Measurements from ENCODE around the gene VTI1A.

Gene VTI1A

DNA sequence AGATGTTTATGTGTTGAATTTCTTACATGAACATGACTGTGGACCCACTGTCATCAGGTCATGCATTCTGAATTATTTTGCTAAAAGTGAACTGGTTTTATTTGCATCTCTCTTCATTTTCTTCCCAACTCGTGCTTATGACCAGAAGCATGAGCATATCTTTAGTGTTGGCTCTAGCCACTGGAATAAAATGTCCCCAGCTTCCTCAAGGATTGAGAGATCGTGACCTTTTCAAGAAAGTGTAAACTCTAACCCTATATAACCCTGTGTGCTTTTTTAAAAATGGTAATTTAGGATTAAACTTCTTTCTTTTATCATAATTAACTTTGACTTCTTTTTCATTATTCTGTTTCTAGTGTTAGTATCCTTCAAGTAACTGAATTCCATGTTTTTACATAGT is 55.5 kb downstream of the VTI1A start:
- intact Hi-C loops (cut with DNase I) = no loop called here
- DNase-seq = no peak

DNA sequence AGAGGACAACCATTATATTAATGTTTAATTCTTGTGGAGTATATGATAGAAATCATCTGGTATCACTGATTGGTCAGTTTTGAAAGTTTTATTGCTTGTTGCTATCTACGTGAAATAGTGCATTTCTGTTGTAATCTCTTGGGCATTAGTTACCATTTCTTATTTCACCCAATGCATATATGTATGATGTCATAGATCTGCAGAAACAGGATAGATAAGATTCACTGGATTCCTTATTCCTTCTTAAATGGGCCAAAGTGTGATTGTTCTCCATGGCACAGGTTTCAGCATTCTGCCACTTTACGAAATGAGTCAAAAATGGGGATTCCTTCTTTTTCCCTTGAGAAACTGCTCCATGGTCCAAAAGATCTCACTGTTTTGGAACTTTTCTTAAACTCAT is 56.6 kb downstream of the VTI1A start:
- intact Hi-C loops (cut with DNase I) = no loop called here

DNA sequence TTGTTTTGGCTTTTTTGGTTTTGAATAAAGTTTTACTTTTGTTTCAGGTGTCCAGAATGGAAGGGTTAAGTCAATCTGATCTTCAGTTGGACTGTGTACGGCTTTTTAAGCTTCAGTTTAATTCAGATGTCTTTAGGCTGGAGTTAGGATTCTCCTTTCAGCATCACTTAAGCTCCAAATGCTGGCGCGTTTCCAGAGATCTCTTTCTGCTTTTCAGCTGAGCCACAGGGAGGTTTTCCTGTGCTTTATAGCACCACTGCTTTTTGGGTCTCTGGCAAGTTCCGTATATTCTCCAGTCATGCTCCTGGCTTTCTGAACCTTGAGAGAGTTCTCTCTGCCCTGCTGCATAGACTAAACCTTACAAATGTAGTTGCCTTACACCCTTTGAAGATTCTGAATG is 60.0 kb downstream of the VTI1A start:
- intact Hi-C loops (cut with DNase I) = no loop called here
- DNase-seq = no peak

More for the DNA sequence above, 56.6 kb downstream of the VTI1A start:
- no peak for DNase-seq

DNA sequence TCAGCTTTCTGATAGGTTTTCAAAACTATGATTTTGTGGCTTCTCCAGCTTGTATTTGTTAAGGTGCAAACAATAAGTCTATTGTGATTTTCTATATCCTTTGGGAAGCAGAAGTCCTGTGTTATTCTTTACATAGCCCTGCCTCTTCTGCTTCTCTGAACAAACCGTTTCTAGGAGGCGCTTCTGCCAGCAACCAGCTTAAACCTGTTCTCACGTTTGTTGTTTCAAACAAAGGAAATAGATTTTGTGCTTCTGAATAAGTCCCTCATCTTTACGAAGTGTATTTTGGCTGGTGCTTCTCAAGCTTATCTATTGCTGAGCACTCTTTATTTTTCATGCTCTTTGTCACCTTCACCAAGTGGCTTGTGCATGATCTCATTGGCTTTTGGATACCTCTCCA is 61.0 kb downstream of the VTI1A start:
- no peak for DNase-seq
- intact Hi-C loops (cut with DNase I) = no loop called here

DNA sequence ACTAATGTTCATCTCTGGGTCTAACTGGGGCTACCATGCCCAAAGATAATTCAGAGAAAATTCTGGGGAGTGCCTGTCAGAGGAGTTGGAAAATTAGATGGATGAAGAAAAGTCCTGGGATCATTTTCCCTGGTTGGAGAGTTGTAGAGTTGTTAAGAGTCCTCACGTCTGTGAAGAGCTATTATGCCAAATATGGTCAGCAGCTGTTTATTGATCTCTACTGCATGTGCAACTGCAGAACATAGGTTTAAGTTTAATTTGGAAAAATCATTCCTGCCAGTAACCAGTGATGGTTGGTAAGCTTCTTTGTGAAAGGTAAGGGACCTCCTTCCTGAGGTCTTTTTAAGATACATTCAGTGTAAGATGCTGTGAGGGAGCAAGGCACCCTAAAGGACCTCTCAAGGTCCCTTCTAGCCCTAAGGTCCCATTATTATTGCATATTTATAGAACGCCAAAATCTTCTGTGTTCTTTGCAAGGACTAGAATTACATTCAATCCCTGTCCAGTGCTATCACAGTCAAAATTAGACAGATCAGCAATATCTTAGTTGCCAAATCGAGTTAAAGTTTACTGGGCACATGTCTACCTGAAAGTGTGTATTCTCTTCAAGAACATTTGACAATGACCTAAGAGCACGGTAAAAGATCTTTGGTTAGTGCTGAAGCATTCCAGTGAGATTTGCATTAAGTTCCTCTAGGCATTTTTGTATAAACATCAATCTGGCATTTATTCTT is 62.7 kb downstream of the VTI1A start:
- DNase-seq = no peak
- intact Hi-C loops (cut with DNase I) = no loop called here

DNA sequence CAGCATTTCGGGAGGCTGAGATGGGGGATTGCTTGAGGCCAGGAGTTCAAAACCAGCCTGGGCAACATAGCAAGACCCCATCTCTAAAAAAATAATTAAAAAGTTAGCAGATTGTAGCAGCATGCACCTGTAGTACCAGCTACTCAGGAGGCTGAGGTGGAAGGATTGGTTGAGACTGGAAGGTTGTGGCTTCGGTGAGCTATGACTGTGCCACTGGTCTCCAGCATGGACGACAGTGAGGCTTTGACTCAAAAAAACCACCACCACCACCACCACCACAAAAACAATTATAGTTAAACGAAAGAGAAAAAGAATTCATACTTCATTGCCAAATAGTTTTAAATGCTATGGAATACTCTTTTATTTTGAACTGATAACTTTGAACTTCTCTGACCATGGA is 63.4 kb downstream of the VTI1A start:
- DNase-seq = no peak
- intact Hi-C loops (cut with DNase I) = no loop called here

DNA sequence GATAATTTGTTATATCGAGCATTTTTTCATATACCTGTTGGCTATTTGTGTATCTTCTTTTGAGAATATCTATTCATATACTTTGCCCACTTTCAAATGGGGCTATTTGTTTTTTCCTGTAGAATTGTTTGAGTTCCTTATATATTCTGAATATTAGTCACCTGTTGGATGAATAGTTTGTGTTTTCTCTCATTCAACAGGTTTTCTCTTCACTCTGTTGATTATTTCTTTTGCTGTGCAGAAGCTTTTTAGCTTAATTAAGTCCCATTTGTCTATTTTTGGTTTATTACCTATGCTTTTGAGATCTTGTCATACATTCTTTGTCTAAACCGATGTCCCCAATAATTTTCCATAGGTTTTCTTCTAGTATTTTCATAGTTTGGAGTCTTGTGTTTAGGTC is 65.3 kb downstream of the VTI1A start:
- DNase-seq = no peak
- intact Hi-C loops (cut with DNase I) = no loop called here

DNA sequence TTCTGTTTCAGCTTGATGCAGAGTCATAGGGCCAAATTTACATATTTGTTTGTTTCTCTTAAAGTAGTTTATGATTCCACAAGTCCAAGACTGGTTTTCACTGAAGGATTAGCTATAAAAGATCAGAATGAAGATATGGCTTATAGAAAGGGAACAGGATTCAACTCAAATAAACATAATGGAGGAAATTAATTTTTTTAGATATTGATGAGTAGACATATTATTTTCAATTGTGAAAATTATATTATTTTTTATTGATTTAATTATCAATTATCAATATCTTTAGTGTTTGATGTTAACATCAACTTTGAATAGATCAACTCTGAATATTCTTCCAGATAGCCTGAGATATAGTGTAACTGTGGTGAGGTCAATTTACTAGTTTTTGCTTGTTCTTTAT is 68.1 kb downstream of the VTI1A start:
- DNase-seq = no peak
- intact Hi-C loops (cut with DNase I) = no loop called here

DNA sequence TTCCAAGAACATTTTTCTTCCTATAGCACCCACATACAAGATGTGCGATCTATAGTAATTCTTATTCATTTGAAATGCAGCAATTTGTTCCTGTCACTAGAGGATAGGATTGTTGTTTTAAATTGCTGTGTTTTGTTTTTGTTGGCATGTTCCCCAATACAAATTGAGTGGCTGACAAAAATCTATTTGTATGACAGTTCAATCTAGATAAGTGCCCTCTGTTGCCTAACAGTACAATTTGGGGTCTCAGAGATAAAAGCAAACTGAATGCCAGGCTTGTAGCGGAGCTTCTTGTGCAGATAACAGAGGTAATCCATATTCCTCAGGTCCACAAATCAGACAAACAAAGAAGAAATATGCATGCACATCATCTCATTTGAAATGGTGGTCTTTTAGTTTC is 68.8 kb downstream of the VTI1A start:
- intact Hi-C loops (cut with DNase I) = no loop called here
- no peak for DNase-seq

DNA sequence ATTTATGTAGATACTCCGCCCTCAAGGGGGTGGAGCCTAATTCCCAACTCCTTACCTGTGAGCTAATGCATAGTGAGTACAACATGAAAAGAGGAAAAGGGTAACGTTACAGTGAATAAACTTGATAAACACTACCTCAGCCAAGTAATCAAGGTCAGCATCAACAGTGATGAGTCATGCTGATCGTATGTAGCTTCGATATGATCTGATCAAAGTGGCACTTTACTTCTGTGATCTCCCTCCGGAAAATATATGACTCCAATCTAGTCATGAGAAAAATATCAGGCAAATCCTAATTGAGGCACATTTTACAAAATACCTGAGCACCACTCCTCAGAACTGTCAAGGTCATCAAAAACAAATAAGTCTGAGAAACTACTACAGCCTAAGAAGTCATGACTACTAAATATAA is 70.4 kb downstream of the VTI1A start:
- intact Hi-C loops (cut with DNase I) = no loop called here
- DNase-seq = no peak

DNA sequence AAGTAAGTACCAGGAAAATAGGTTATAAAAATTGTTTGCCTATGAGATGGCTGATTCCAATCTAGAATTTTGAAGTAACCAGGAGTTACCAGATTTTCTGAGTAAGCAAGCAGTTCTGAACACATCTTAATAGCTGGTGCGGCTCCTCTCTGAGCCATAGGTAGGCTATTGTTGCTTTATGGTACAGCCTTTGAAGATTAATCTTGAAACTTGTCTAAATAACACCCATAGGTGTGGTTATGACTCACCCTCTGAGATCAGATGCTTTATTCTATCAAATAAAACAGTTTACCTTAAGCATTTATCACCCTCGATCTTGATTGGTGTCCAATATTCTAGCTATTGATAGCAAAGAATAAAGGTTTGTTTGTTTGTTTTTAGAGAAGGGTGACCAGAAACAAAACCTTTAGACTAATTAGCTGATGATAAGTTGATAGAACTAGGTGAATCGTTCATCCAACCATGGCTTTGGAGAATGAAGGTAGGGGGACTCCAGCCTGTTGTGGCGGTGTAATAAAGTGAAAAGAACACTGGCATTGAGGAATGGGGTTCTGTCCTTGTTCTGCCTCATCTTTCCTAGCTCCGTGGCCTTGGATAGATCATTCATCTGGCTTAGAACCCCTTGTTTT is 72.2 kb downstream of the VTI1A start:
- no peak for DNase-seq

DNA sequence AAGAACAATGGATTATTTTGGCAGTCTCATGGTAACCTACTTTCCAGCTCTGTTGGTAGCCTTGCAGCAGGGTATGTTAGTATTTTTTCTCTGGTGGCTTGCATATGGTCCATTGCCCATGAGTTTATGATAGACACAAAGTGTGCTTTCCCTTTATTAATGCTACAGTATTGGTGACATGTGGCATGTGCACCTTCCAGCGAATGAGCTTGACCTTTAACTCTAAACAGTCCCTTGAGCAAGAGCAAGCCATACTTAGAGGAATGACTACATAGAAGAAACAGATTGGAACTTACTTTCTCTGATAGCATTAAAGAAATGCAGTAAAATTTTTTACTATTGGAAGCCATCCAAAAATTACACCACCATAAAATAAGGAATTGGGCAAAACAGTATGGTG is 73.9 kb downstream of the VTI1A start:
- intact Hi-C loops (cut with DNase I) = no loop called here
- DNase-seq = no peak

More for the DNA sequence above, 72.2 kb downstream of the VTI1A start:
- intact Hi-C loops (cut with DNase I) = no loop called here

DNA sequence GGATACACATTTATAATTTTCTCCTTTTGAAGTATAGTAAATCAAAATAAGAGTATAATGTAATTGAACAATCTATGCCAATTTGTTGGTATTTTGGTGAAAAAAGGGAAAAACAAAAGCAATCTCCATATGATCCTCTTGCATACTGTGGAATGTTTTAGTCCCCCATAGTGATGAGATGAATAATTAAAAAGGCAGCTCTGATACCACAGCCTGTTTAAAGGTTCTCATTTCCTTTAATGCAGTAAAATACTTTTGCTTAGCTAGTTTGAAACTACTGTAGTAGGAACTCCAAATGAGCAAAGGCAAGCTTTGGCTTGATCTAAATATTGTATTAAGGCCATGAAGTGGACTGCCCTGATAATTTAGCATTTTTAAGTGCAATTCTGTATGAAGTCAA is 77.6 kb downstream of the VTI1A start:
- intact Hi-C loops (cut with DNase I) = no loop called here
- no peak for DNase-seq

DNA sequence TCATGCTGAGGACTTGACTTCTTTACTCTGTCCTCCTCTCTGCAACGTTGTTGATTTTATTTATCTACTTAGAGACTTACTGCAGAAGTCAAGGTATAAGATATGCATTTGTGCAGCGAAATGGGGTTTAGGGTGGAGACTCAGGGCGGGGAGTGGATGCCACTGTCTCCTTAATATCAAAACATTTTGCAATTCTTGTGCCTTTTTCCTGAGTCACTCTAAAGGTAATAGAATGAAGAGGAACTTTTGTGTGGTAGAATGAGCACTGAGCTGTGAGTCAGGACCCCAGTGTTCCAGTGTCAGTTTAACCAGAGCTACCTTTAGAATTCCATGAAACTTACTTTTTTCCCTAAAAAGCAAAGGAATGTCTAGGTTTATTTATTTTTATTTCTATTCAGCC is 78.2 kb downstream of the VTI1A start:
- intact Hi-C loops (cut with DNase I) = no loop called here
- no peak for DNase-seq

DNA sequence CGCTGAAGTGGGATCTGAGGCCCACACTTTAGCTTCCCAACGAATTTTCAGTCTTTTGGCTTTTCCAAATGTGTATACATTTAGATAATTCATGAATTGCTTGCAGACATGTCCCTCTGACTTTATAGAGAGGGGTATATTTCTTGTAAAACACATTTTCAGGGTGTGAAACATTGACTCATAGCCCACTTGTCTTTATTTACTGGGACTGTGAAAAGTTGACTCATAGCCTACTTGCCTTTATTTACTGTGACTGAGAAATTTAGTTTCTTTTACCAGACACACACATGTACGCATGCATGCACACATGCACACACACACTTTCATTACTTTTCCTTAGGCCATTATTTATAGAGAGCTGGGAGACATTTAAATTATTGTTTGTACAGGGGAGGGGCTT is 79.1 kb downstream of the VTI1A start:
- DNase-seq = no peak
- intact Hi-C loops (cut with DNase I) = no loop called here

DNA sequence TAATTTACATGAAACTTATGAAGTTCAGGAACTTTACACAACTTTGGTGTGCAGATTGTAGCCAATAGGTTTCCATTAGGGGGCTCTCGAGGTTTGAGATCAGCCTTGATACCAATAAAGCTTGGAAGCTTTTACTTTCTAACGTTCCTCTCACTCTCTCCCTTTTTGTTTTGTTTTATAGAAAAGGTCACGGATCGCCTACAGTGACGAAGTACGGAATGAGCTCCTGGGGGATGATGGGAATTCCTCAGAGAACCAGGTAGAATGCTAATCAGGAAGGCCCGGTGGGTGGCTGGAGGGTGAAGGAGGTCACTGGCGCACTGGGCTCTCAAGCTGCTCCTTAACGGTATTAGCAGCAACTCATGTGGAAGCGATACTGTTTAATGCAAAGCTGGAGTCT is 79.9 kb downstream of the VTI1A start:
- intact Hi-C loops (cut with DNase I) = no loop called here
- DNase-seq = no peak

DNA sequence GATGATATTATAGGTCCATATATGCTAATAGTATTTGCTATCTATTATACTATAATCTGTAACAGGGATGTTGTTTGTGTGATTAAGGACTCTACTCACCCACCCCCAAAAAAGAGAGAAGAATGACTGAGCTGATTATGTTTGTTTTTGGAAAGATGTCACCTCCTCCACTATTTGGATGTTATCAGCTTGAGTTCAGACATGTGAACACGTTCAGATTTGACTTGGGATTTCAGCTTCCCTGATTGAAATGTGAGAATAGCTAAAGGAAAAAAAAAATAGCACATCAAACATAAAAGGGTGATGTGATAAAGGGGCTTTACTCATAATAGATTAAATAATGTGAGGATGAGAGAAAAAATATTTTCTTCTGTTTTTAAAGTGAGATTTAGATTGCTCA is 81.2 kb downstream of the VTI1A start:
- no peak for DNase-seq
- intact Hi-C loops (cut with DNase I) = no loop called here

DNA sequence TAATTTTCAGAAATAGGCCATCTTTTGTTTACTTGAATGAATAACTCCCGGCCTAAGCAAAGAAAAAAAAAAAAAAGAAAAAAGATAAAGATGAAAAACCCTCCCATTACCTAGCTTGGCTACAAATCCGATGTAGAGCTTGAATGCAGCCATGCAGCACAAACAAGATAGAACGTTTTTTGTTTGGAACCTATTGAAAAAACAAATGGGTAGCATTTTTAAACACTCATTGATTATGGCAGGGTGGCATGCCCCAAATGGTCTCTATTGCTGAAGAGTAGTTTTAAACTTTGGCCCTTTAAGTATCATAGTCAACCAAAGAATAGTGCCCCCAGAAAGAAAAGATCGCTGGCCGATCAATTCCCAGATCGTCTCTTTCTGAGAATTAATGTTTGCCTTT is 84.4 kb downstream of the VTI1A start:
- intact Hi-C loops (cut with DNase I) = no loop called here
- DNase-seq = no peak

DNA sequence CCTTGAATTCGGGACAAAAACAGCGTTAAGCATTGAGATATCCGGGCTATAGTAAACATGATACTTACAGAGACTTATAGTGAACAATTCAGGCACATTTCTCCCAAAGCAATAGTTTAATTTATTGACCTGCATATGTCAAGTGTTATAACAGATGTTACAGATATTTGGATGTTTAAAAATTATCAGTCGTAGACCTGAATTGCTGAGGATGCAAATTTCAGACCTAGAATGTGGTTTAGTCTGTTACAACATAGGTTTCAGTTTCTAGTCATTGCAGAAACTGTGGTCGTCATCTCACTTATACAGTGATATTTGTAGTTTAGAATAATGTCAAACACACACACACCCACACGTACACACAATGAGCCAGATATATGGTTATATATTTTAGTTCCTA is 85.2 kb downstream of the VTI1A start:
- intact Hi-C loops (cut with DNase I) = no loop called here
- no peak for DNase-seq

DNA sequence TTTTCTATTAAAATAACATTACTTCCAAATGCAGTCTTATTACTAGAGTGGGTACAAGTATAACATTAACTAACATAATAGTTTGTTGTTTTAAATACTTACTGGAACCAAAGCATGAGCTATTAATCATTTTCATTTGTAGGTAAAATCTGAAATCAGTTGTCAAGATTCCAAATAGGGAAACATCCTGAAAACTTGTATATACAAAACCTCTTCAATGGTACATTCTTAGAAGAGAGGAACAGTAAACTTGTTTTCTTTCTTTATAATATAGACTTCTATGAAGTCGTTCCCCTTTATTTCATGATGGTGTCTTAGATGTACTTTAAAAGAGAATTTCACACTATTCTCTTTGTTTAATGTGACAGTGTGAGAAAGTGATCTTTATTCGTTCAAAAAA is 85.9 kb downstream of the VTI1A start:
- intact Hi-C loops (cut with DNase I) = no loop called here
- no peak for DNase-seq

DNA sequence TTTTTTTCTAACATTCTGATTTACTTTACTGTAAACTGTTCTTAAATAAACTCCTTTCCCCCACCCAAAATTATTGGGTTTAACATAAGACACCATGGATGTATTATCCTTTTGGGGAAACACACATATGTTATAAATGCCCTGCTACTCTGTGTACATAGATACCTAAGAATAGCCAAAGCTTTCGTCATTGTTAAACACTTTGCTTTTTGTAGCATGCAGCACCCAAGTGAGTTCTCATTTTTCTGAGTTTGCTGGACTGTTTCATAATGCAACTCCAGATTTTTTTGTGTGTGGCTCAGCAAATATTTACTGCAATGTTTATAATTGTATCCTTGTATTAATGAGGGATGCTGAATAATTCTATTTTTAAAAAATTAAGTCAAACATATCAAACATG is 86.9 kb downstream of the VTI1A start:
- no peak for DNase-seq
- intact Hi-C loops (cut with DNase I) = no loop called here

DNA sequence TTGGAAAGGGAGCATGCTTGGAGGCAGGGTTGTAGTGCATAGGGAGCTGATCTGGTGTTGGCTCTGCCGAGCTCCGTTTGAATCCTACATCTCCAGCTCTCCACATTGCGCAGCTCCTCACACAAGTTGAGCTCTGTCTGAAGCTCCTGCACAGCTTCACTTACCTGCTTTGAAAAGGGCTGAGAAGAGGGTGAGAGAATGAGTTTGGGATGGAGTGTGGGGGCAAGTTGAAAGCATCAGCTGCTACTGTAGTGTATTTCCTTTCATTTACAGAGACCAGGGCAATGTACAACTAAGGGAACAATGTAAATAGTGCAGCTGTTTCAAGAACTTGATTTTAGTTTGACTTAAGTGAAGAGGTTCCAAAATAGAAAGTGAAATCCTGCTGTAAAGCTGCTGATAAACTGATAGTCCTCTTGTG is 88.5 kb downstream of the VTI1A start:
- DNase-seq = peak in 1 of 10 donors; percentile 24
- intact Hi-C loops (cut with DNase I) = no loop called here

DNA sequence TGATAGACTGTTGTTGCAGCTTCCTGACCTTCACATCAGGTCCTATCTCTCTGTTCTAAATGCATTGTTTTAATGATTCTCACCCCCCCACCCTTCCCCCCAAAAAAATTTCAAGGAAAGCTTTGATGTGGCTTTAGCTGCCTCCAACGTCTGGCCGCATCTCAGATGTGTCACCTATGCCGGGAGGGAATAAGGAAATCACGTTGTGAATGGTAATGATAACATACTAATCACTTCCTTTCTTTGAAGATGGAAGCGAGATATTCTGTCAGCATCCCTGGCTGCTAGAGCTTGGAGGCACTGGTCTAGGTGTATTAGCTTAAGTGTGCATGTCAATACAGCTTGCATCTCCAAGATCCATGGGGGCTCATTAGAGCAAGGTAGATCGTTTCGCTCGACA is 89.6 kb downstream of the VTI1A start:
- intact Hi-C loops (cut with DNase I) = no loop called here
- DNase-seq = no peak

Data from posterior cingulate gyrus (tissue), 11 donors.